ENCODE results near the gene SLC38A10. TPM values are rescaled to one million over a fixed set of nuclear protein-coding genes. Genes with fewer than 3 reads are reported as not detected.

Gene SLC38A10
- polyA plus RNA-seq, 4 donors, result 48.4 to 107 (median 79.2) TPM

DNA sequence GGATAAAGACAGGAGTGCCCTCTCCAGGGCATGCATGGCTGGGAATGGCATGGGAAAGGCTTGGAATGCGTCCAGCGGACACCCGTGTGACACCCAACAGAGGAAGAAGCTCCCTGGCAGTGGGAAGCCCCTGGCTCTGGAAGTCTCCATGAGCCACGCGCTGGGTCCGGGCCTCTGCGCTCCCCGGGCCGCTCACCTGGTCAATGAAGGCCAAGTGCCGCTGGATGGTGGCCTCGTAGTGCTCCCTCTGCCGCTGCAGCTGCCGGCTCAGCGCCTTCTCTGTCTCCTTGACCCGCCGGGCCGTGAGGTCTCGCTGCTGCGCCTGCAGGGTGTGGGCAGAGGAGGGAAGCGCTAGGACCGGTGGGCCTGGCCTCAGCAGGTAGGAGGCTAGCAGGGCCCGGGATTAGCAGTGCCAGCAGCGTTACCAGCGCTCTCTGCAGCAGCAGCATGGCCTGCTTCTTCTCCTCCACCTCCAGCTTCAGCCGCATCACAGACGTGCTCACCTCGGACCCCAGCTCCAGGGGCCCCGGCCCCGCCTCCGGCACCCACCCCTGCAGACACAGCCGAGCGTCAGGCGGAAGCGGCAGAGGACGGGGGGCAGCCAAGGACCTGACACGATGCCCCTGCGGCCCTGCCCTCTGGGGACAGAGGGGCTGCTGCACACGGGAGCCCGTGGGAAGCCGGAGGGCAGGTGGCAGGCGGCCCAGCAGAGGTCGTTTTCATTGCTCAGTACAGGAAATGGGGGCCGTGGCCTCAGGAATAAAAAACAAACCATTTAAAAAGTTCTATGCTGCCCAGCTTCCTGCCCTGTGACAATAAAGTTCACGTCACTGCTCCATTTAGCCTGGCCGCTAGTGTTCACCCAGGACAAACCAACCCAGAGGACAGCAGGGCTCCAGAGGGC lies 98.3 kb downstream of the SLC38A10 start:
- WGBS, 3 donors, result 85 to 94% (median 89%) methylated on average over 39 to 45 of the region's 45 CpGs
- no peaks in the 10 kb centered on the region for H3K9me3 ChIP-seq (ENCODE audit: control insufficient read depth in 2 of 2, insufficient read depth in 1 of 2, low read depth in 1 of 2, low read length in 1 of 2)
- no peak for FAIRE-seq
- no peak overlapping the region for H3K4me3 ChIP-seq (ENCODE audit: low read depth in 1 of 3, low read length in 3 of 3)
- H3K27ac ChIP-seq (ENCODE audit: low read depth in 1 of 3, low read length in 2 of 3), result no peak overlapping the region
- no peaks in the 10 kb centered on the region for H3K4me1 ChIP-seq (ENCODE audit: control insufficient read depth in 3 of 3, insufficient read depth in 2 of 3, low read depth in 1 of 3, low read length in 2 of 3)
- H3K36me3 ChIP-seq (ENCODE audit: control insufficient read depth in 3 of 3, insufficient read depth in 2 of 3, low read depth in 1 of 3, low read length in 3 of 3), result peaks cover 0 to 81% (median 7%) of the 10 kb centered on the region in 3 donors
- H3K27me3 ChIP-seq (ENCODE audit: control insufficient read depth in 3 of 3, insufficient read depth in 3 of 3, low read length in 3 of 3), result no peaks in the 10 kb centered on the region
- no peak for DNase-seq

DNA sequence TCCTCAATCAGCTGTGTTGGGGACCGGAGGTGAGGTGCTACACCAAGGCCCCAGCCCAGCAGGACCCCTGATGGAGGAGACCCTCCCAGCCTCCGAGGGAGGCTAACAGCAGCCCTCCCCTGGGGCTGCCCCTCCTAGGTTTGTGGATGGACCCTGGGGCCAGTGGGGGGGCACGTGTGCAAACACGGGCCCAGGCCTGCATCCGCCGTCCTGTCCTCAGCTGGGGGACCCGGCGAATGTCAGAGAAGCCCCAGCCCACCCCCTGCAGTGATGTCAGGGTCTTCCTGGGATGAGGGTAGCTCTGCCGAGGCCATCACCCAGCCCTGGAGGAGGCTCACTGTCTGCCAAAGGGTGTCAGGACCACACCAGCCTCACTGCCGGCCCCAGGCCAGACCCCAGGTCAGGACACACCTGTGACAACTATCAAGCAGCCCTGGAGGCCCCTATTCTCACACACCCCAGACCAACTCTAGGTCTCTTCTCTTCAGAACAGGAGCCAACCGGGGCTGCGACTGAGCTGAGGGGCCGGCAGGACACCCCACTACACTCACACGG lies 99.1 kb downstream of the SLC38A10 start:
- Histone ChIP-seq H3K9me3 (ENCODE audit: control insufficient read depth in 2 of 2, insufficient read depth in 1 of 2, low read depth in 1 of 2, low read length in 1 of 2) (no peaks in the 10 kb centered on the region), H3K27me3 (ENCODE audit: control insufficient read depth in 3 of 3, insufficient read depth in 3 of 3, low read length in 3 of 3) (no peaks in the 10 kb centered on the region), H3K4me3 (ENCODE audit: low read depth in 1 of 3, low read length in 3 of 3) (no peak overlapping the region), H3K27ac (ENCODE audit: low read depth in 1 of 3, low read length in 2 of 3) (no peak overlapping the region), H3K4me1 (ENCODE audit: control insufficient read depth in 3 of 3, insufficient read depth in 2 of 3, low read depth in 1 of 3, low read length in 2 of 3) (no peaks in the 10 kb centered on the region), H3K36me3 (ENCODE audit: control insufficient read depth in 3 of 3, insufficient read depth in 2 of 3, low read depth in 1 of 3, low read length in 3 of 3) (peaks cover 0 to 83% (median 7%) of the 10 kb centered on the region in 3 donors)
- no peak for FAIRE-seq
- WGBS, 3 donors, result 90 to 97% (median 91%) methylated on average over 14 of the region's 14 CpGs
- no peak for DNase-seq

Other genes starting within 250 kb of the SLC38A10 start
- under 1 TPM in 1 of 4 donors, not detected in 3; 0.31 TPM for gene PVALEF, start 129.8 kb downstream of the SLC38A10 start, polyA plus RNA-seq
- 100 to 1,000 TPM in 1 of 4 donors, 10 to 100 TPM in 3; 33.1 to 118 (median 95.7) TPM for gene AATK, start 129.1 kb downstream of the SLC38A10 start, polyA plus RNA-seq
- gene CEP131, start 72.3 kb downstream of the SLC38A10 start, polyA plus RNA-seq, result 1 to 10 TPM; 4.0 to 8.8 (median 6.6) TPM
- 10 to 100 TPM; 19.3 to 89.9 (median 36.0) TPM for gene TEPSIN, start 56.3 kb downstream of the SLC38A10 start, polyA plus RNA-seq
- 10 to 100 TPM; 25.9 to 39.5 (median 35.7) TPM for gene NDUFAF8, start 56.0 kb downstream of the SLC38A10 start, polyA plus RNA-seq
- 10 to 100 TPM in 2 of 4 donors, 1 to 10 TPM in 2; 2.2 to 26.9 (median 9.8) TPM for gene BAHCC1, start 100.2 kb upstream of the SLC38A10 start, polyA plus RNA-seq
- 1,000 to 10,000 TPM; 1,318 to 3,459 (median 1,787) TPM for gene ACTG1, start 217.5 kb upstream of the SLC38A10 start, polyA plus RNA-seq
- gene FSCN2, start 233.1 kb upstream of the SLC38A10 start, polyA plus RNA-seq, result 1 to 10 TPM in 2 of 4 donors, not detected in 2; 1.2 to 1.3 TPM